Hematopoietic multipotent progenitor cell (in vitro differentiated cells): ENCODE results near the gene NCOR2. TPM values are rescaled to one million over a fixed set of nuclear protein-coding genes. Genes with fewer than 3 reads are reported as not detected.
"Not testable (repeated sequence)": the region's sequence is repeated elsewhere in the genome, so short reads cannot be mapped to it uniquely, and the experiment has no call there.

Experiments used
- DNase-seq, 3 donors: peaks; one replicate each; pipeline ENCODE4 v3.0.0-alpha.2; 2011 to 2015; ENCODE audit warnings: low read depth in 2 of 3, low spot score in 2 of 3
- total RNA-seq: library from RNA; depleted of rRNA; stranded (reverse); fragments of >200 nt; gene quantifications from one replicate; pipeline ENCODE4 v1.2.3, GENCODE V29; 2012

The NCOR2 gene
- total RNA-seq, 1 donor = 54.7 TPM

DNA sequence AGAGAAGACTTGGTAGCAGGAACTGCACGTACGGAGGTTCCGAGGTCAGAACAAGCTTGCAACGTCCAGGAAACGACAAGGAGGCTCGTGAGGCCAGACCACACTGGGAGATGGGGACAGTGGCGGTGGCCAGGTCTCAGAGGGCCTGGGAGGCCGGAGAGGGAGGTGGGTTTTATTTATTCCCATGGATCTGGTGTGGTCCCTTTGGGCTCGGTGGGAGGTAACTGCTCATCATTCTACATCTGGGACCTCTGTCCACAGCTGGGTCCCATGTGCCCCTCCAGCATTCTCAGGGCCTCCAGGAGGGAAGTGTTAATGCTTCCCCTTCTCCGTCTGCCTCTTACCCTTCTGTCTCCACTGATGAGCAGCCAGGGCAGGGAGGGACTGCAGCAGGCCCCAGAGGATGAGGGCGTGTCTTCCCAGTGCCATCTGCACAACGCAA, 35.7 kb upstream of the NCOR2 start:
- no peak for DNase-seq

DNA sequence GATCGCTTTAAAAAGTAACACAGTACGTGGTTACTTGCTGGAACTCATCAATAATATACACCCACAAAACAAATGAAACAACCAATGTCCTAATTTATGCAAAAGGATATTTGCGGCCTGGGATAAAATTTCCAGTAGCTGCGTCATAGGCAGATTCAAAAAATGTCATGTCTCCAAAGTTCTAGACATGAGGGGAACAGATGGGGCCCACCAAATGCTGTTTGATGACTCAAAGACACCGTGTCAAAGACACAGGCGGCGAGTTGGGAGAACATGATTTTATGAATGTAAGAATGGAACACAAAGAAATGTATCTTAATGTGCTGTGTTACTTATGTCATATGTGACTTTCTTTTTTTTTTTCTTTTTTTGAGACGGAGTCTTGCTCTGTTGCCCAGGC, 34.3 kb upstream of the NCOR2 start:
- DNase-seq = no peak

DNA sequence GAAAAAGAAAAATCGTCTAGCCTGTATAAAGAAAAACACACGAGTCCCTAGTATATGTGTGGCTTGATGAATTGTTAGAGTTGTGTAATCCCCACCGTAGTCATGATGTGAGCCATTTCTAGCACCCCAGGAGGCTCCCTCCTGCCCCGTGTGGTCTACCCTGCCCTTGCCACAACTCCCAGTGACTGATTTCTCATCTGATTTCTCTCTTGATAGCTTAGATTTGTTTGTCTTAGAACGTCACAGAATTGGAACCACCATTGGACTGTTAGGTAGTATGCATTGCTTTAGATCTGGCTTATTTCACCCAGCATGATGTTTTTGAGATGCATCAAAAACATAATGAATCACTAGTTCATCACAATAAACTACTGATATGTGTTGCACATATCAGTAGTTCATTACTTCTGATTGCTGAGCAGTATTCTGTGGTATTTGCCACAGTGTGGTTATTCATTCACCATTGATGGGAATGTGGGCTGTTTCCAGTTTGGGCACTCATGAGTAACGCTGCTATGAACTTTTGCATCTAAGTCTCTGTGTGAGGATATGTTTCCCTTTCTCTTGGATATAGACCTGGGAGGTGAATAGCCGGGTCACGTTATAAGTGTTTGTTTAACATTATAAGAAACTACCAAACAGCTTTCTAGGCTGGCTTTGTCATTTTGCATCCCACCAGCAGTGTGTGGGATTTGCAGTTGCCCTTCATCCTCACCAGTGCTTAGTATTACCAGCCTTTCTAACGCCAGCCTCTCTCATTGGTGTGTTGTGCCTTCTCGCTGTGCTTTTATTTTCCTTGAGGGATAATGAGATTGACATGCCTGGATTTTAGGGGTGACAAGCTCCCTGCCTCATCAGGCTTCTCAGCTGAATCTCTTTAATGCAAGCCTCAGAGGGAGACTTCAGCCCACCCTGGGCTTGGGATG, 31.9 kb upstream of the NCOR2 start:
- no peak for DNase-seq

DNA sequence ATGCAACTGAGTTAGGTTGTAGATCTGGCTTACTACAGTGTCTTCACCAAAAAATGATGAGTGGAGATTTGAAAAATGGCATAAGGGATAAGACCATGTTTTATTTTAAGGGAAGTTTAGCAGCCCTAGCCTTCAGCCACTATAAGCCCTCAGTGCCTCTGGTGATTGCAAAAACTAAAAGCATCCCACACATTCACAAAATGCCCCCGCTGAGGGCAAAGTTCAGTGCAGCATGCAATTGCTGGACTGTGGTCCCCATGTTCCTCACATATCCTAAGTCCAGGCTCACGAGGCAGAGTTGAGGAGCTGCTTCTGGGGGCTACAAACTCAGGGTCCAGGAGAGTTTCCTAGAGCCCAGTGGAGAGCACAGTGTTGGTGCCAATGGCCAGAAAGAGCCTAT, 29.6 kb upstream of the NCOR2 start:
- DNase-seq = no peak

DNA sequence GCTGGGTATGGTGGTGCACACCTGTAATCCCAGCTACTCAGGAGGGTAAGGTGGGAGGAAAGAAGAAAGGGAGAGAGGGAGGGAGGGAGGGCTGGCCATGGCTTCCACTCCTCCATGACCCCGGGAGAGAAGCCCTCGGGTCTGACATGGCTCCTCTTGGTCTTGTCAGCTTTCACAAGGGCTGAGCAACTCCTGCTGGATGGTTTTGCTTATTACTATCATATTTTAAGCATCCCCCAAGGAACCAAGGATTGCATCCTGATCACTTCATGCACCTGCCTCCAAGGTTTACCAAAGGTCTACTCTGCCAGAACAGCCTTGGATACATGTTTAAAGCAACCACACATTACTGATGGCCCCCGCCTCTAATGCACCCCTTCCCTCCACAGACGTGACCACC, 28.0 kb upstream of the NCOR2 start:
- no peak for DNase-seq

DNA sequence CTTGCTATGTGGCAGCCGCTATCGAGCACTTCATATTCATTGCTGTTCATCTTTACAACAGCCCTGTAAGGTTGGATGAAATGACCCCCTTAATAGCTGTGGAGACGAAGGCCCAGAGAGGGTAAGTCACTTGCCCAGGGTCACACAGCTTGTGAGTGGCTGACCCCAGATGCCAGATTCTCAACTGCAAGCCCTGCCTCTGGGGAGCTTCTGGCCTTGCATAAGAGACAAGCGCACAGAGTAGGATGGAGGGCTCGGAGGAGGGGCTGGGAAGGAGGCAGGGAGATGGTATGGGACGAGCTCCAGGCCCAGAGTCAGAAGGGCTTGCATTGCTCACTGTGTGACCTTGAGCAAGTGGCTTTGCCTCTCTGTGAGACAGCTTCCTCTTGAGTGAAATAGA, 27.4 kb upstream of the NCOR2 start:
- DNase-seq = no peak

DNA sequence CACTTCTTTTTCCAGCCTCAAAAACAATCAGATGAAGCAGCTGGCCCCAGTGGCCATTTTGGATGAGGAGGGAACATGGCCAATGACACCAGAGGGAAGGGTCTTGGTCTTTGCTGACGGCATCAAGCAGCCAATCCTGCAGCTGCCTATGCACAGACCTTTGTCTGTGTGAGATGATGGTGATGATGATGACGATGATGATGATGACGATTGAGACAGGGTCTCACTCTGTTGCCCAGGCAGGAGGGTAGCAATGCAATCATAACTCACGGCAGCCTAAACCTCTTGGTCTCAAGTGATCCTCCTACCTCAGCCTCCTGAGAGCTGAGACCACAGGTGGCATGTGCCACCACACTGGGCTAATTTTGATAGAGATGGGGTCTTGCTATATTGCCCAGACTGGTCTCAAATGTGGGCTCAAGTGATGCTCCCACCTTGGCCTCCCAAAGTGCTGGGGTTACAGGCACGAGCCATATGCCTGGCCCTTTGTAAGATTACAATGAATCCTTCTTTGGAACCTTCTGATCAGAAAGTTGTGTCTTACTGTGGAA, 26.5 kb upstream of the NCOR2 start:
- DNase-seq = no peak

DNA sequence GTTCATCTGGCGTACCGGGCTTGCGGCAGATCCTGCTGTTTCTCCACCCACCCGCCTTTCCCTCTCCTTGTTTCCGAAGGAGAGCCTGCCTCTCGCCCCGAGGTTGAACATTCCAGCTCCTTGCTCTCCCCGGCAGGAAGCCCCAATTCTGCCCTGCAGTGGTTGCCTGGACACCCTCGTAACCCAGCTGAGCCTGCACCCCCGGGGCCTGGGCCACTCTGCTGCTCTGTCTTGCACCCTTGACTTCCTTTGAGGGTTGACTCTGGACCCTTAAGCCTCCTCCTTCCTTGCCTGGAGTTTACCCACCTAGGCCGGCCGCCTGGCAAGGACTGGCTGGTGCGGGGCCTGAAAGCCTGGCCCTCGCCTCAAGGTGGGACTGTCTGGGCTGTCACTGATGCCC, 25.8 kb upstream of the NCOR2 start:
- DNase-seq = no peak

DNA sequence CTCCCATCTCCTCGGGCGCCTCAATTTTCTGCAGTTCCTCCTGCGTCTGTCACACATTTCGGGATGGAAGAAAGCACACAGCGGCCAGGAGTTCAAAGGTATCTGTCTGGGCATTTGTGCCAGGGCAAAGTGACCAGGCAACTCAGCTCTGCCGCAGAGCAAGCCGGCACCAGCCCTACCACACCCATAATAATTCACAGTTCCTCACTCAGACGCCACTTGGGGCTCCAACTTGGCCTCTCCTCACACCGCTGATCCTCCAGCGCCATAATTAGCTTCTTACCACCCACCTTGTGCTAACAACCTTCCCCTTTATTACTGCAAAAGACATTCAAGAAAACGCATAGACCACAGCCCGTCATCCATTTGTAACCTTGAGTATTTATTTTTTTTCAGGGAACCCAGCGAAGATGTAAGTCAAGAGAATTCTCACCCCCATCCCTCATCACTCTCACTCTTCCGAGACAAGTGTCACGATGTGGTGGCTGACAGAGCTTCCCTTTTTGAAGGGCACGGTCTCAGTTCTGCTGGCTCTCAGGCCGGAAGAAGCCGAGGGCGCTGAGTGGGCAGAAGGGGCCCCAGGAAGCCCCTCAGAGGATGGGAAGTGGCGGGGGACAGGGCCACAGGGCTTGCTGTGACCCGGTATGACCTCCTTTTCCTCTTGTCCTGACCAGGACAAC, 25.2 kb upstream of the NCOR2 start:
- peak in 2 of 3 donors; percentile 68 to 82 for DNase-seq

DNA sequence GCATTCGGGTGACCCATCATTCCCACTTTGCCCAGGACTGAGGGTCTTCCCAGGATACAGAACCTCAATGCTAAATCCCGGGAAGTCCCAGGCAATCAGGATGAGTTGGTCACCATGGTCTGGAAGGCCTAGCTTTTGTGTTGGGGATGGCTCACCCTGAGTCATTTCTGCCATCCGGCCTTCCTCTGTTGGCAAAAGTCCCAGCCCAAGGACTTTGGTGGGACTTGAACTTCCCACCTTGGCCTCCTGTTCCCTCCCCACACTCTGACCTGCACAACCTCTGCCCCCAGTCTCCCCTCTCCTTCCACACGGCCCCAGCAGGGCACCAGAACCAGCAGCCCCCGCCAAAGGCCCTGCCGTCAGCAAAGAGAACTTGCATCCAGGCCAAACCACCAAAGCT, 24.6 kb upstream of the NCOR2 start:
- DNase-seq = no peak

DNA sequence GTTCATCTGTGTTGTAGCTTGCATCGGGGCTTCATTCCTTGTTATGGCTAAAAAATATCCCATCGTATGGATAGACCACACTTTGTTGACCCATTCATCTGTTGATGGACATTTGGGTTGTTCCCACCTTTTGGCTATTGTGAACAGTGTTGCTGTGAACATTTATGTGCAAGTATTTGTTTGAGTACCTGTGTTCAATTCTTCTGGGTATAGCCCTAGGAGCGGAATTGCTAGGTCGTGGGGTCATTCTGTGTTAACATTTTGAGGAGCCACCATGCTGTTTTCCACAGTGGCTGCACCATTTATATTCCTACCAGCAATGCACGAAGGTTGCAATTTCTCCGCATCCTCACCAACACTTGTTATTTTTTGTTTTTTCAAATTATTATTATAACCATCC, 23.0 kb upstream of the NCOR2 start:
- no peak for DNase-seq

DNA sequence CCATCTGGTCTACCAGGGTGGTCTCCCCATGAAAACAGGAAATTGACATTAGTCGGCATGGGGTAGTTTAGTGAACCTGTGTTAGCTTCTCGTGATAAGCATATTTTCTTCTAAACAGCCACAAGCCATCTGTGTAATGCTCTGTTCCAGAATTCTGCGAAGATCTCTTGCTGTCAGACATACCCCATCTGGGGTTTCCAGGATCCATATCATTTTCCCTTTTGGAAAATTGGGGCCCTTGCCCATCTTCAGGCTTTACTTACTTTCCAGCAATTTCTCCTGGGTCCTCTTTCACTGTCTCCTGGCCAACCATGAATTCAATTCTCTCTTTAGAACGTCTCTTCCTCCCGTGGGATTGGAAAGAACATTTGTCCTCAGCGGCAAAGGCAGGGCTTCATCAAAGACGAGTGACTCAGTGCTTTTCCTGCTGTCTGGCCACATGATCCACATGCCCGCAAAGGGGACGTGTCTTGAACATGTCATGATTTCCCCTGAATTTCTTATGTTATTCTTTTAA, 21.4 kb upstream of the NCOR2 start:
- peak in 2 of 3 donors; percentile 66 to 71 for DNase-seq

DNA sequence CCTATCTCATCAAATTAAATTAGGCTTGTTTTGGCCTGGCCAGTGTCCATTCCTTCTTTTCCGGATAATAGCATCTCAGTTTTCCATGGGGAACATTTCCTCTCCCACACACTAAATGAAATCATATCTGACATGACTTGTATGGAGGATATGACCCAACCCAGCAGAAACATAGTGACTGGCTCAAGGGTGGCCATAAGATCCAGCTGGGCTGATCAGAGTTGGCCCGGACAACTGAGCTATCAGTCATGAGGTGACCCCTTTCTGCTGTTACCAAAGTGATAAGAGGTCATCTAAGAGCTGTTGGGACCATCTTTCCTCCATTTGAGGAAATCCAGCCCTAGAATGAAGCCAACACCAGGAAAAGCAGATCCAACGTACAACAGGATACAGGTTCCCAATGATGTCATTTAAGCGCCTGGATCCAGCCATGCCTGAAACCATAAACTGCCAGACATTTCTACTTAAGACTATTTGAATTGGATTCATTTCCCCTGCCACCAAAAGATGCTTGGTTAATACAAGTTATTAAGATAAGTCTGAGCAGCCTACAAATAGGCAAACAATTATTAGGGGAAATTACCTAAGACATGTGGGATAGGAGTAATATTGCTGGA, 20.7 kb upstream of the NCOR2 start:
- DNase-seq = no peak

DNA sequence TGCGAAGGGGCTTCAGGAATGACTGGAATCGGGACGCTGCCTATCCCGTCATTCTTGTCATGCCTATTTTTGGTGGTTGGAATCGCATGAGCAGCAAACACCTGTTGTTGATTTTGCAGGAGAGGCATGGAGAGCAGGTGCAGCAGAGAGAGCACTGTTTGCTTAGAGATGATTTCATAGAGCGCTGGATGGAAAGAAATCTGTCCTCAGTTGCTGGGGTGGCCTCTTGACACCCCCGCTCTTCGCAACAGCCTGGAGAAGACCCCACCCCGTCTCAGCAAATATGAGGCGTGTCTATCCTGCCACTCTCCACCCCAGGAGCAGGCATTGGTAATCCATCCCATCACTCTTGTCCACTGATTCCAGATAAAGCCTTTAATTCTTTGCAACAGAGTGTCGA, 19.3 kb upstream of the NCOR2 start:
- DNase-seq = no peak

DNA sequence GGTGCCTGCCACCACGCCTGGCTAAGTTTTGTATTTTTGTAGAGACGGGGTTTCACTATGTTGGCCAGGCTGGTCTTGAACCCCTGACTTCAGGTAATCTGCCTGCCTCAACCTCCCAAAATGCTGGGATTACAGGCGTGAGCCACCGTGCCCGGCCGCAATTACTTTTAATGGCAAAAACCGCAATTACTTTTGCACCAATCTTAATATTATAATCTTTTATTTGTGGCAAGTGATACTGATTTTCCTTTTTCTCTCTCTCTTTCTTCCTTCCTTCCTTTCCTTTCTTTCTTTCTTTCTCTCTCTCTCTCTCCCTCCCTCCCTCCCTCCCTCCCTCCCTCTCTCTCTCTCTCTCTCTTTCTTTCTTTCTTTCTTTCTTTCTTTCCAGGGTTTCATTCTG, 17.1 kb upstream of the NCOR2 start:
- DNase-seq = not testable (repeated sequence)

DNA sequence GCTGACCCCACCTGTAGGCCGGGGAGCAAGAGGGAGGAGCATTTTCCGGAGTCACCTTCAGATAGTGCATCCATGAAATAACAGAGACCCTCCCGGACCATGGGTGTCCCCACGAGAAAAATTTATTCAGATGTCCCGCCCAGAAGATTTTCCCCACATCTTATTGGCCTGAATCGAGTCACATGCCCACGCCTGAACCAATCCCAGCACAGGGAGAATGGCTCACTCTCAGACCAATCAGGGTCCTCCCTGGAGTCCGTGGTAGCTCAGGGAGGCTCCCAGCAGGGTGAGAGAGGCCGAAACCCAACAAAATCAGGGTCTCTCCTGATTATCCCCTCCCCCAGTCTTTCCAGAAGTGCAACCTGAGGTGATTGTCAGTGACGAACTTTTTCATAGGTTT, 16.4 kb upstream of the NCOR2 start:
- no peak for DNase-seq

DNA sequence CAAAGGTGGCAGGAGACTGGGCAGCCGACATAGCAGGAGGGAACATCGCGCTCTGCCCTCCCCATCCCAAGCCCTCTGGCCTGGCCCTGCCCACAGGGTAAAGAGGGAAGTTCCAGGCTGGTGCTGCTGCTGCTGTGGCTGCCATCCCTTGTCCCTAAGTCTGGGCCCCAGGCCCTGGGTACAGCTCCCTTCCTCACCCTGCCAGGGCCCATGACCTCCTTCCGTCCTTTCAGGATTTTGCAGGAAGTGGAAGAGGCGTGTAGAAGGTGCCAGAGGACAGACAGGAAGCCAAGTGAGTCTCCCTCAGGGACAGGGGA, 14.7 kb upstream of the NCOR2 start:
- DNase-seq = peak in 1 of 3 donors; percentile 29

DNA sequence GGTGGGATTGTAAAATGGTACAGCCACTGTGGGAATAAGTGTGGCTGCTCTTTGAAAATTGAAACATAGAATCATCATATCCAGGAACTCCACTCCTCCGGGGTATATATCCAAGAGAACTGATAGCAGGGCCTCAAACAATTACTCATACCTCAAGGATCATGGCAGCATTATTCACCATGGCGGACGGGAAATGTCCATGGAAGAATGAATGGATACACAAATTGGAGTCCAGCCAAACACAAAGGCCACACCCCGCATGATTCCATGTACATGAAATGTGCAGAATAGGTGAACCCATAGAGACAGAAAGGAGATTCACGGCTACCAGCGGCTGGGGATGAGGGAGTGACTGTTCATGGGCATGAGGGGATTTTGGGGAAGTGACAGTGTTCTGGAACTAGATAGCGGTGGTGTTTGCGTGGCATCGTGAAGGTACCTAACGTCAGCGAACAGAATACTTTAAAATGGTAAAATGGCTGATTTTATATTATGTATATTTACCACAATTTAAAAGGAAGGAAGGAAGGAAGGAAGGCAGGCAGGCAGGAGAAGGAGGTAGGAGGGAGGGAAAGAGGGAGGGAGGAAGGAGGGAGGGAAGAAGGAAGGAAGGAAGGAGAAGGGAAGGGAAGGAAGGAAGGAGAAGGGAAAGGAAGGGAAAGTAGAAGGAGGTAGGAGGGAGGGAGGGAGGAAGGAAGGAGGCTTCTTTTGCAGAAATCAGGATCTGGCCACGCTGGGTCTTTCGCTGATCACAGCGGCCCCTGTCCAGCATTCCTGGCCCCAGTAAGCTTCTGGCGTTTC, 14.1 kb upstream of the NCOR2 start:
- DNase-seq = peak in 1 of 3 donors; percentile 38

DNA sequence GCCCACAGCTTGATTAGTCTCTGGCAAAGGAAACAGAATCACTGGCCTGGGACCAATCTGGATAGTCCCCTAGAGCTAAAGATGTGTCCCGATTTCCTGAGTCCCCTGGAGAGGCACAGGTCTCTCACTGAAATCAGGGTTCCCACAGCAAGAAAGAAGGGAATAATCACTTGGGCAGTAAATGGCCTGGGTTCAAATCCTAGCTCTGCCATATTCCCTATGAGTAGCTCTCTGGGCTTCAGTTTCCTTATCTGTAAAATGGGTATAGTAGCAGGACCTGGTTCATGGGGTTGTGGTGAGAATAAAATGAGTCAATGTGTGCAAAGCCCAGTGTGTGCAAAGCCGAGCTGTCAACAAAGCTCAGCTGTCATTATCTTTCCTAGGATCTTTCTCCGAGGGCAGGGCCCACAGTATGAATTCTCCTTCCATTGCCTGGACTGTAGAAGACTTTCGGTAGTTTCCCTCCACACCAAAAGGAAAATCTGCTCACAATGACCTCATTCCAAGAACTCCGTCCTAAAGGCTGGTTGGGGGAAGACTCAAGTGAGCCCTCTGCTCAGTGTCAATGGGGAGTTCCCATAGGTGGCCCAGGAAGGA, 12.6 kb upstream of the NCOR2 start:
- DNase-seq = no peak

DNA sequence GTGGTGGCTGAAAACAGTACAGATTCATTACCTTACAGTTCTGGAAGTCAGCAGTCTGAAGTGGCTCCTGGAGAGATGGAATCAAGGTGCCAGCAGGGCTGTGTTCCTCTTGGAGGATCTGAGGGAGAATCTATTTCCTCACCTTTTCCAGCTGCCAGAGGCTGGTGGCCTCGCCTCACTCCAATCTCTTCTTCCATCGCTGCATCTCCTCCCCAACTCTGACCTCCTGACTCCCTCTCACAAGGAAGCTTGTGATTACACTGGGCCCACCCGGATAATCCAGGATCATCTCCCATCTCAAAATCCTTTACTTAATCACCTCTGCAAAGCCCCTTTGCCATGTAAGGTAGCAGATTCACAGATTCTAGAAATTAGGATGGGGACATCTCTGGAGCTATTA, 11.4 kb upstream of the NCOR2 start:
- no peak for DNase-seq
